ENCODE results near the gene ZNF701. TPM values are rescaled to one million over a fixed set of nuclear protein-coding genes. Genes with fewer than 3 reads are reported as not detected.
"Not testable (repeated sequence)": the region's sequence is repeated elsewhere in the genome, so short reads cannot be mapped to it uniquely, and the experiment has no call there.

Gene ZNF701
- total RNA-seq (10 to 100 TPM; 15.4 to 26.6 TPM), polyA plus RNA-seq (1 to 10 TPM; 5.1 to 6.4 TPM)
- long read RNA-seq, donor 1, transcript ZNF701-202 (4 exons, 2,634 nt): major isoform, 7 of 10 reads
- long read RNA-seq, donor 1, partial matches to known transcripts: 0 of 10 reads
- long read RNA-seq, donor 1, other reads (novel, unspliced or antisense): 3 of 10 reads
- long read RNA-seq, donor 2, partial matches to known transcripts: 0 of 16 reads
- long read RNA-seq, donor 2, other reads (novel, unspliced or antisense): 11 of 16 reads

- 1% methylated on average over 57 of the region's 57 CpGs for WGBS, 2 donors
- Histone ChIP-seq H3K9me3 (ENCODE audit: control insufficient read depth, low read length) (no peaks in the 10 kb centered on the region), H3K27ac (ENCODE audit: low read depth in 1 of 2, low read length in 2 of 2) (peak within 1 kb of the TSS in 1 of 2 donors; percentile 30), H3K36me3 (ENCODE audit: control insufficient read depth in 1 of 2, insufficient read depth in 2 of 2, low read length in 1 of 2) (peaks cover 0 to 1% of the 10 kb centered on the region in 2 donors), H3K27me3 (ENCODE audit: control insufficient read depth in 1 of 2, insufficient read depth in 2 of 2, low read length in 1 of 2) (no peaks in the 10 kb centered on the region), H3K4me3 (ENCODE audit: low read length in 2 of 2) (peak within 1 kb of the TSS; percentile 72 to 86), H3K4me1 (ENCODE audit: control insufficient read depth in 1 of 2, insufficient read depth in 2 of 2, low read length in 2 of 2) (no peaks in the 10 kb centered on the region)
- peak; percentile 97 to 99 for DNase-seq
- intact Hi-C loops (cut with DNase I): no loop called here
- ATAC-seq (ENCODE audit: low FRiP score): peak; percentile 100
Measured at GRCh38 chr19:52570000-52570861, at the start of gene ZNF701. ZNF701 (plus strand) TSS chr19:52570287; CDS start chr19:52574148, 3,861 bp downstream.

GRCh38 chr19:52522551-52522950 is 47.5 kb upstream of the ZNF701 start:
- Histone ChIP-seq H3K4me3 (ENCODE audit: low read length in 2 of 2) (no peak overlapping the region), H3K36me3 (ENCODE audit: control insufficient read depth in 1 of 2, insufficient read depth in 2 of 2, low read length in 1 of 2) (no peaks in the 10 kb centered on the region), H3K9me3 (ENCODE audit: control insufficient read depth, low read length) (no peaks in the 10 kb centered on the region), H3K27me3 (ENCODE audit: control insufficient read depth in 1 of 2, insufficient read depth in 2 of 2, low read length in 1 of 2) (no peaks in the 10 kb centered on the region), H3K4me1 (ENCODE audit: control insufficient read depth in 1 of 2, insufficient read depth in 2 of 2, low read length in 2 of 2) (no peaks in the 10 kb centered on the region), H3K27ac (ENCODE audit: low read depth in 1 of 2, low read length in 2 of 2) (no peak overlapping the region)
- 81 to 83% methylated on average over 14 of the region's 14 CpGs for WGBS, 2 donors
- DNase-seq (no peak), ATAC-seq (ENCODE audit: low FRiP score) (no peak)
- intact Hi-C loops (cut with DNase I): no loop called here

GRCh38 chr19:52524086-52524485 is 46.0 kb upstream of the ZNF701 start:
- H3K4me3 ChIP-seq (ENCODE audit: low read length in 2 of 2): no peak overlapping the region
- H3K36me3 ChIP-seq (ENCODE audit: control insufficient read depth in 1 of 2, insufficient read depth in 2 of 2, low read length in 1 of 2): no peaks in the 10 kb centered on the region
- 90 to 93% methylated on average over 20 of the region's 20 CpGs for WGBS, 2 donors
- no peak overlapping the region for H3K27ac ChIP-seq (ENCODE audit: low read depth in 1 of 2, low read length in 2 of 2)
- no peaks in the 10 kb centered on the region for H3K9me3 ChIP-seq (ENCODE audit: control insufficient read depth, low read length)
- no peak for DNase-seq
- intact Hi-C loops (cut with DNase I): no loop called here
- H3K4me1 ChIP-seq (ENCODE audit: control insufficient read depth in 1 of 2, insufficient read depth in 2 of 2, low read length in 2 of 2): no peaks in the 10 kb centered on the region
- ATAC-seq (ENCODE audit: low FRiP score): no peak
- no peaks in the 10 kb centered on the region for H3K27me3 ChIP-seq (ENCODE audit: control insufficient read depth in 1 of 2, insufficient read depth in 2 of 2, low read length in 1 of 2)

- DNase-seq (peak; percentile 98 to 99), ATAC-seq (ENCODE audit: low FRiP score) (peak; percentile 99)
- H3K9me3 ChIP-seq (ENCODE audit: control insufficient read depth, low read length): no peaks in the 10 kb centered on the region
- 0 to 1% methylated on average over 46 to 54 of the region's 54 CpGs for WGBS, 2 donors
- H3K4me1 ChIP-seq (ENCODE audit: control insufficient read depth in 1 of 2, insufficient read depth in 2 of 2, low read length in 2 of 2): no peaks in the 10 kb centered on the region
- H3K36me3 ChIP-seq (ENCODE audit: control insufficient read depth in 1 of 2, insufficient read depth in 2 of 2, low read length in 1 of 2): no peaks in the 10 kb centered on the region
- intact Hi-C loops (cut with DNase I): loop anchor here in 1 of 2 donors (5.0 kb wide), 1 partner anchor 165 kb away; no protein-coding TSS in a partner anchor
- H3K4me3 ChIP-seq (ENCODE audit: low read length in 2 of 2): peak within 1 kb of the TSS; percentile 72 to 82
- H3K27ac ChIP-seq (ENCODE audit: low read depth in 1 of 2, low read length in 2 of 2): peak within 1 kb of the TSS; percentile 68 to 90
- H3K27me3 ChIP-seq (ENCODE audit: control insufficient read depth in 1 of 2, insufficient read depth in 2 of 2, low read length in 1 of 2): no peaks in the 10 kb centered on the region
Measured at GRCh38 chr19:52527134-52527955, 42.7 kb upstream of the ZNF701 start, which contains the start of gene ZNF808. ZNF808 (plus strand) TSS chr19:52527668; CDS start chr19:52543285, 15,617 bp downstream.

- WGBS, 2 donors: 1% methylated on average over 22 to 25 of the region's 25 CpGs
Measured at GRCh38 chr19:52527956-52528351, 42.1 kb upstream of the ZNF701 start.

GRCh38 chr19:52532480-52532879 is 37.6 kb upstream of the ZNF701 start:
- ATAC-seq (ENCODE audit: low FRiP score) (no peak), DNase-seq (no peak)
- intact Hi-C loops (cut with DNase I): no loop called here
- Histone ChIP-seq H3K4me1 (ENCODE audit: control insufficient read depth in 1 of 2, insufficient read depth in 2 of 2, low read length in 2 of 2) (no peaks in the 10 kb centered on the region), H3K27ac (ENCODE audit: low read depth in 1 of 2, low read length in 2 of 2) (no peak overlapping the region), H3K27me3 (ENCODE audit: control insufficient read depth in 1 of 2, insufficient read depth in 2 of 2, low read length in 1 of 2) (no peaks in the 10 kb centered on the region), H3K9me3 (ENCODE audit: control insufficient read depth, low read length) (no peaks in the 10 kb centered on the region), H3K36me3 (ENCODE audit: control insufficient read depth in 1 of 2, insufficient read depth in 2 of 2, low read length in 1 of 2) (no peaks in the 10 kb centered on the region), H3K4me3 (ENCODE audit: low read length in 2 of 2) (no peak overlapping the region)
- 88 to 95% methylated on average over 2 of the region's 2 CpGs for WGBS, 2 donors

More at GRCh38 chr19:52527956-52528351, 42.1 kb upstream of the ZNF701 start:
- DNase-seq (peak in 1 of 2 donors; percentile 71), ATAC-seq (ENCODE audit: low FRiP score) (peak; percentile 49)
- intact Hi-C loops (cut with DNase I): loop anchor here in 1 of 2 donors (5.0 kb wide), 1 partner anchor 164 kb away; no protein-coding TSS in a partner anchor
- H3K36me3 ChIP-seq (ENCODE audit: control insufficient read depth in 1 of 2, insufficient read depth in 2 of 2, low read length in 1 of 2): no peaks in the 10 kb centered on the region
- H3K4me1 ChIP-seq (ENCODE audit: control insufficient read depth in 1 of 2, insufficient read depth in 2 of 2, low read length in 2 of 2): no peaks in the 10 kb centered on the region
- no peaks in the 10 kb centered on the region for H3K9me3 ChIP-seq (ENCODE audit: control insufficient read depth, low read length)
- peak overlapping the region; percentile 72 to 82 for H3K4me3 ChIP-seq (ENCODE audit: low read length in 2 of 2)
- no peaks in the 10 kb centered on the region for H3K27me3 ChIP-seq (ENCODE audit: control insufficient read depth in 1 of 2, insufficient read depth in 2 of 2, low read length in 1 of 2)
- H3K27ac ChIP-seq (ENCODE audit: low read depth in 1 of 2, low read length in 2 of 2): peak overlapping the region; percentile 68 to 81

- no peaks in the 10 kb centered on the region for H3K27me3 ChIP-seq (ENCODE audit: control insufficient read depth in 1 of 2, insufficient read depth in 2 of 2, low read length in 1 of 2)
- no peak overlapping the region for H3K27ac ChIP-seq (ENCODE audit: low read depth in 1 of 2, low read length in 2 of 2)
- intact Hi-C loops (cut with DNase I): no loop called here
- ATAC-seq (ENCODE audit: low FRiP score): no peak
- no peaks in the 10 kb centered on the region for H3K4me1 ChIP-seq (ENCODE audit: control insufficient read depth in 1 of 2, insufficient read depth in 2 of 2, low read length in 2 of 2)
- no peaks in the 10 kb centered on the region for H3K9me3 ChIP-seq (ENCODE audit: control insufficient read depth, low read length)
- no peak overlapping the region for H3K4me3 ChIP-seq (ENCODE audit: low read length in 2 of 2)
- no peaks in the 10 kb centered on the region for H3K36me3 ChIP-seq (ENCODE audit: control insufficient read depth in 1 of 2, insufficient read depth in 2 of 2, low read length in 1 of 2)
- WGBS, 2 donors: 54 to 59% methylated on average over 5 of the region's 5 CpGs
- DNase-seq: no peak
Measured at GRCh38 chr19:52533901-52534300, 36.2 kb upstream of the ZNF701 start.

- peak overlapping the region in 1 of 2 donors; percentile 28 for H3K27ac ChIP-seq (ENCODE audit: low read depth in 1 of 2, low read length in 2 of 2)
- H3K4me1 ChIP-seq (ENCODE audit: control insufficient read depth in 1 of 2, insufficient read depth in 2 of 2, low read length in 2 of 2); H3K36me3 ChIP-seq (ENCODE audit: control insufficient read depth in 1 of 2, insufficient read depth in 2 of 2, low read length in 1 of 2); H3K9me3 ChIP-seq (ENCODE audit: control insufficient read depth, low read length); ATAC-seq (ENCODE audit: low FRiP score); intact Hi-C loops (cut with DNase I); H3K27me3 ChIP-seq (ENCODE audit: control insufficient read depth in 1 of 2, insufficient read depth in 2 of 2, low read length in 1 of 2): not testable (repeated sequence)
- 1% methylated on average over 15 of the region's 15 CpGs for WGBS, 2 donors
- peak overlapping the region in 1 of 2 donors; percentile 24 for H3K4me3 ChIP-seq (ENCODE audit: low read length in 2 of 2)
- peak; percentile 56 to 75 for DNase-seq
Measured at GRCh38 chr19:52535385-52535770, 34.7 kb upstream of the ZNF701 start.
